ENCODE measurements around the gene ACOT2.
"Not testable (repeated sequence)": the region's sequence is repeated elsewhere in the genome, so short reads cannot be mapped to it uniquely, and the experiment has no call there.

DNA sequence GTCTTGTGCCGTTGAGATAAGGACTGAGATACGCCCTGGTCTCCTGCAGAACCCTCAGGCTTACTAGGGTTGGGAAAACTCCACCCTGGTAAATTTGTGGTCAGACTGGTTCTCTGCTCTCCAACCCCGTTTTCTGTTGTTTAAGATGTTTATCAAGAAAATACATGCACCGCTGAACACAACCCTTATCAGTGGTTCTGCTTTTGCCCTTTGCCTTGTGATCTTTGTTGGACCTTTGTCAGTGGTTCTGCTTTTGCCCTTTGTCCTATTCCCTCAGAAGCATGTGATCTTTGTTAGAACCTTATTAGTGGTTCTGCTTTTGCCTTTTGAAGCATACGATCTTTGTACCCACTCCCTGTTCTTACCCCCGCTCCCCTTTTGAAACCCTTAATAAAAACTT, 6.3 kb upstream of the ACOT2 start:
- TF ChIP-seq POLR2A, POLR2AphosphoS5 (IDR thresholded peaks at IDR 0.05; ENCODE audit: low read depth, low read length): not testable (repeated sequence)
